ENCODE results near the gene GALNT16.

The GALNT16 gene

DNA sequence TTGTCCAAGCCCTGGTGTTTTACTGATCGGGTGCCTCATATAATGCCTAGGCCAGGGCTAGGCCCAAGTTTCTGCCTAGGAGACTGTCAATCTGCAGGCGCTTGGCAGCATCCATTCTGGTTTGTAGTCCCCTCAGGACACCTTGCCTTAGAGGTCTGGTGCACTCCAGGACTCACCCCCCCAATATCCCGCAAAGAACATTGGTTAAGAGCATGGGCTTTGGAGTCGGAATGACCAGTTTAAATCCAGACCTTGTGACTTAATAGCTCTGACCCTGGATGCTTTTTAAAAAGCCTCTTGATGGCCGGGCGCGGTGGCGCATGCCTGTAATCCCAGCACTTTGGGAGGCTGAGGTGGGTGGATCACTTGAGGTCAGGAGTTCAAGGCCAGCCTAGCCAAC, 60.0 kb downstream of the GALNT16 start:
- Histone ChIP-seq H3K27me3 (ENCODE audit: insufficient read depth, low read length) (no peaks in the 10 kb centered on the region), H3K4me1 (ENCODE audit: insufficient read depth, low read length) (peaks cover 15% of the 10 kb centered on the region), H3K27ac (ENCODE audit: low read depth, low read length) (no peak overlapping the region), H3K4me3 (ENCODE audit: low read length) (no peak overlapping the region), H3K36me3 (ENCODE audit: insufficient read depth, low read length) (no peaks in the 10 kb centered on the region), H3K9me3 (ENCODE audit: insufficient read depth, low read depth, low read length) (no peaks in the 10 kb centered on the region), H3K9ac (ENCODE audit: low read depth, low read length) (no peak overlapping the region)
- 97% methylated on average over 8 of the region's 8 CpGs for WGBS

DNA sequence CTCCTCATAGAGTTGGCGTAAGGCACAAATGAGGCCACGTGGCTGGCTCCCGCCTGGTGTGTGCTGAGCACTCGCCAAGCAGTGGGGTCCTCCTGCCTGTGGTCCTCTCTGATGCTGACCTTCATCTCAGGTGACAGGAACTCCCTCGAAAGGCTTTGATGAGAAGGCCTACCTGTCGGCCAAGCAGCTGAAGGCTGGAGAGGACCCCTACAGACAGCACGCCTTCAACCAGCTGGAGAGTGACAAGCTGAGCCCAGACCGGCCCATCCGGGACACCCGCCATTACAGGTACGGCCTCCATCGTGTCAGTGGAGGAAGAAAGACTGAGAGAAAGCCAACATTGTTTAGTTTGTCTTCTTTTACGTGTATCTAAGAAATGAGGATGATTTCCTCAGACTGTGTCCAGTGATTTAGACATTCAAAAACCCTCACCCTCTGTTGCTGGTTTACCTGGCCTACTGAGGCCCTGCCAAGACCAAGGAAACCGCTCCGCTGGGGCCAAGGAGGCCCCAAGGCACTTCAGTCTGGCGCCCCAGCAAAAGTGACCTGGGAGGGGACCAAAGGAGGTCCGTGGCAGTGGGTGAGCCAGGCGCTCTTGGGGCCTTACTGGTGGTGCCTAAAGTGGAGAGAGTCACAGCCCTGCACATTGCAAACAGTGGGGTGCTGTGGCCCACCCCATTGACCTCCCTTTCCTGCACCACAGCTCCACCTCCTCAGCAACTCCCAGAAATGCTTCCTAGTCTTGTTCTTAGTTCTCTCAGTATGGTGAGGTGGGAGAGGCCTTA, 60.8 kb downstream of the GALNT16 start:
- H3K9ac ChIP-seq (ENCODE audit: low read depth, low read length): no peak overlapping the region

DNA sequence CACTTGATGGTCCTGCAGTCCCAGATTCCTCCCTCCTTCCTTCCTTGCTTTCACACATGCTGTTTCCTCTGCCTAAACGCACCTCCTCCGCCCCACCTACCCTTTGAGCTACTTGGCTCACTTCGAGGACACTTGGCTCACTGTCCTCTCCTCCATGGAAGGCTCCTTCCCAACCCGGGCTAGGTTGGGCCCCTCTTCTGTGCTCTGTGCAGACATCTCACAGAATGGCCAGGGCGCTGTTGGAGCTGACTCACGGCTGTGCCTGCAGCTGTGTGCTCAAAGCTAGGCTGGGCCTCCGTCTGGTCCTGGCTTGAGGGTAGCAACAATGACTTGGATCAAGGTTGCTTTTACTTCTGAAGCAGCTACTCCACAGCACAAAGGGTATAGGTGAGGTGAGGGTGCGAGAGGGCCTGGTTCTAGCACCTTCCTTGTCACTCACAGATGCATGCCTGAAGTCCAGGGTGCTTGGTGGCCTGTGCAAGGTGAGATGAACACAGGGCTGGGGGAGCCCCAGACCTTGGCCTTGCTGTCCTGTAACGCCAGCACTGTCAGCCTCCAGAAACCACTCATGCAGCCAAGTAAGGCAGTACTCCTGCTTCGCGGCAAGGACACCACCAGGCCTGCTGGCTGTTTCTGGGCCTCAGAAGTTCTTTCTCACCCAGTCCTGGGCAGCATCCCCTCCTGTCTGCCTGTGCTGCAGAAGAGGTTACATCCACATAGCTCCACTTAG, 61.8 kb downstream of the GALNT16 start:
- Histone ChIP-seq H3K36me3 (ENCODE audit: insufficient read depth, low read length) (no peaks in the 10 kb centered on the region), H3K27me3 (ENCODE audit: insufficient read depth, low read length) (no peaks in the 10 kb centered on the region), H3K27ac (ENCODE audit: low read depth, low read length) (no peak overlapping the region), H3K9me3 (ENCODE audit: insufficient read depth, low read depth, low read length) (no peaks in the 10 kb centered on the region), H3K9ac (ENCODE audit: low read depth, low read length) (no peak overlapping the region), H3K4me3 (ENCODE audit: low read length) (no peak overlapping the region), H3K4me1 (ENCODE audit: insufficient read depth, low read length) (peaks cover 14% of the 10 kb centered on the region)
- 91% methylated on average over 11 of the region's 11 CpGs for WGBS

More for the DNA sequence above, 60.8 kb downstream of the GALNT16 start:
- no peaks in the 10 kb centered on the region for H3K27me3 ChIP-seq (ENCODE audit: insufficient read depth, low read length)
- no peaks in the 10 kb centered on the region for H3K36me3 ChIP-seq (ENCODE audit: insufficient read depth, low read length)
- H3K27ac ChIP-seq (ENCODE audit: low read depth, low read length): no peak overlapping the region
- no peaks in the 10 kb centered on the region for H3K9me3 ChIP-seq (ENCODE audit: insufficient read depth, low read depth, low read length)
- H3K4me1 ChIP-seq (ENCODE audit: insufficient read depth, low read length): peaks cover 15% of the 10 kb centered on the region
- 95% methylated on average over 18 of the region's 18 CpGs for WGBS
- no peak overlapping the region for H3K4me3 ChIP-seq (ENCODE audit: low read length)

DNA sequence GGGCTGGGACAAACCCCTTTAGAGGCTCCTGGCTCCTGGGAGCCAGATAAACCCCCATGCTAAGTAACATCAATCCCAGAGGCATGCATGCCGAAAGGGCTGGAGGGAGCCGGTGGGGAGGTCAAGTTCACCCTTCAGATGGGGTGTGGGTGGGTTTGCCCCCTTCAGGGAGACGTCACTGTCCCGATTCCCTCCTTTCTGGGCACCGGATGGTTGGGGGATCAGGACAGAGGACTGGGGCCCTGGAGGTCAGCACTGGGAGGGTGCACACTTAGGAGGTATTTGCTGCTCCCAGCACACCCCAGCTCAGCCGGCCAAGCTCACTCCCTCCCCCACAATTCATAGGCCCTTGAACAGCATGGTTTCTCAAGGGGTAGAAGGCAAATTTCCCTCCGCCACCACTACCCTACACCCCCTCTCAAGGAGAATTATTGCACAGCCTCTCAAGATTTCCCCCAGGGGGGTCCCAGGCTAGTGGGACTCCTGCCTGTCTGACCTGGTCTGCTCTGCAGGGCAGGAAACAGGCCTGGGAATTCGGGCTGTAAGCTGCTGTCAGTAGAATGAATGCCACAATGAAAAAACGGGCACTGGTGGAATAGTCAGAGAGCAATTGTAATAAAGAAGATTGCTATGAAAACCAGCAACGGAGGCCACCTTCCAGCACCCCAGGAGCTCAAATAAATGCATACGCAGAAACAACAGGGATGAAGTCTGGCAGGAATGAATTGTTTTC, 63.5 kb downstream of the GALNT16 start:
- 61% methylated on average over 10 of the region's 11 CpGs for WGBS
- Histone ChIP-seq H3K4me1 (ENCODE audit: insufficient read depth, low read length) (peaks cover 11% of the 10 kb centered on the region), H3K9ac (ENCODE audit: low read depth, low read length) (0 out of 2 replicates have a peak overlapping the region, but pooled peaks have one; percentile 45), H3K4me3 (ENCODE audit: low read length) (no peak overlapping the region), H3K27ac (ENCODE audit: low read depth, low read length) (0 out of 2 replicates have a peak overlapping the region, but pooled peaks have one; percentile 30), H3K27me3 (ENCODE audit: insufficient read depth, low read length) (no peaks in the 10 kb centered on the region), H3K36me3 (ENCODE audit: insufficient read depth, low read length) (no peaks in the 10 kb centered on the region), H3K9me3 (ENCODE audit: insufficient read depth, low read depth, low read length) (no peaks in the 10 kb centered on the region)

DNA sequence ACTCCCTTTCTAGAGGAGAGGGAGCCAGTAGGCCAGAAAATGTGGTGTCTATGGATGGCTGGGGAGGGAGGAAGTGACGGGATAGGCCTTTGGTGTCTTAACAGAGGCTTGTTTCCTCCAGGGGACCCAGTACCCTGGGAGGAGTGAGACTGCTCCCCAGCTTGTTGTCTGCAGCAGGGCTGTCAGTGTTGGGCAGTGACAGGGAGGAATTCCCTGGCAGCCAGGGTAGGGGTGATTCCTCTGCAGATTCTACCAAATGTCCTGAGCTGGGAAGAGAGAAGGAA, 64.0 kb downstream of the GALNT16 start:
- 0 out of 2 replicates have a peak overlapping the region, but pooled peaks have one; percentile 30 for H3K27ac ChIP-seq (ENCODE audit: low read depth, low read length)
- peaks cover 11% of the 10 kb centered on the region for H3K4me1 ChIP-seq (ENCODE audit: insufficient read depth, low read length)
- no peaks in the 10 kb centered on the region for H3K9me3 ChIP-seq (ENCODE audit: insufficient read depth, low read depth, low read length)
- 66% methylated on average over 1 of the region's 1 CpG for WGBS
- no peaks in the 10 kb centered on the region for H3K36me3 ChIP-seq (ENCODE audit: insufficient read depth, low read length)
- H3K27me3 ChIP-seq (ENCODE audit: insufficient read depth, low read length): no peaks in the 10 kb centered on the region
- H3K4me3 ChIP-seq (ENCODE audit: low read length): no peak overlapping the region
- H3K9ac ChIP-seq (ENCODE audit: low read depth, low read length): peak overlapping the region; percentile 45; the same call in 1 of the 2 replicates

DNA sequence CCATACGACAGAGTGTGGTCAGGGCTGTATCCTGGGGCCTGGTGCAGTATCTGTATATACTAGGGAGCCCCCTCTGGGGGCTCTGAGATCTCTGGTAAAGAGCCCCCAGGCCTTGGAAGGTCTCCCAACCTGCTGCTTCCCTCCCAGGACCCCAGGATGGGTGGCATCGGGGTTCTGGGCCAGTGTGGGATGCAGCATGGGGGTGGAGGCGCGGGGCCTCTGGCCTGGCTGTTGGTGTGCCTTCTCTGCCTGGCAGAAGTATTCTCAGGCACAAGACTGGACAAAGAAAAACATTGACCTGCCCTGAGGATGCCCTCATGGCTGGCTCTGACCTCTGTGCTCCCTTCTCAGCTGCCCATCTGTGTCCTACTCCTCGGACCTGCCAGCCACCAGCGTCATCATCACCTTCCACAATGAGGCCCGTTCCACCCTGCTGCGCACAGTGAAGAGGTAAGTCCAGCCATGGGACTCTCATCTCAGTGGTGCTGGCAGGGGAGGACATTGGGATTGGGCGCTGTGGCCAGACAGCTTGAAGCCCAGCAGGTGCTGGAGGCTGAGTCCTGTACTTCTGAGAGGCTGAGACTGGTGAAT, 64.5 kb downstream of the GALNT16 start:
- H3K4me3 ChIP-seq (ENCODE audit: low read length): no peak overlapping the region
- 94% methylated on average over 9 of the region's 9 CpGs for WGBS
- H3K27ac ChIP-seq (ENCODE audit: low read depth, low read length): no peak overlapping the region
- no peaks in the 10 kb centered on the region for H3K9me3 ChIP-seq (ENCODE audit: insufficient read depth, low read depth, low read length)
- H3K36me3 ChIP-seq (ENCODE audit: insufficient read depth, low read length): no peaks in the 10 kb centered on the region
- no peak overlapping the region for H3K9ac ChIP-seq (ENCODE audit: low read depth, low read length)
- H3K4me1 ChIP-seq (ENCODE audit: insufficient read depth, low read length): peaks cover 11% of the 10 kb centered on the region
- H3K27me3 ChIP-seq (ENCODE audit: insufficient read depth, low read length): no peaks in the 10 kb centered on the region

DNA sequence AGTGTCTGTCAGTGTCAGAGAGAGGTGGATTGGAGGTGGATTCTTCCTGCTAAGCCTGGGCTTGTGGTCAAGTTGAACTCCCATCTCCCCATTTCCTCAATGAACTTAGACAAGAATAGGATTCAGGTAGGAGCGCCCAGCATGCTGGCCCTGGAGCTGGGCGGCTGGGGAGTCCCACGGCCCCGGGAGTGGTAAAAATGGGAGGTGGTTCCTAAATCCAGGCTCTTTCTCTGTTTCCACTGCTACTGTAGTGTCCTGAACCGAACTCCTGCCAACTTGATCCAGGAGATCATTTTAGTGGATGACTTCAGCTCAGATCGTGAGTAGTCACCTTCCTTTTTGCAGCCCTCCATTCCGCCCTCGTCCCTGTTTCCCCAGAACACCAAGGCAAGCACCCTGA, 65.1 kb downstream of the GALNT16 start:
- Histone ChIP-seq H3K4me3 (ENCODE audit: low read length) (no peak overlapping the region), H3K27me3 (ENCODE audit: insufficient read depth, low read length) (no peaks in the 10 kb centered on the region), H3K4me1 (ENCODE audit: insufficient read depth, low read length) (peaks cover 11% of the 10 kb centered on the region), H3K36me3 (ENCODE audit: insufficient read depth, low read length) (no peaks in the 10 kb centered on the region), H3K9ac (ENCODE audit: low read depth, low read length) (no peak overlapping the region), H3K9me3 (ENCODE audit: insufficient read depth, low read depth, low read length) (no peaks in the 10 kb centered on the region), H3K27ac (ENCODE audit: low read depth, low read length) (no peak overlapping the region)
- WGBS: 94% methylated on average over 8 of the region's 8 CpGs

DNA sequence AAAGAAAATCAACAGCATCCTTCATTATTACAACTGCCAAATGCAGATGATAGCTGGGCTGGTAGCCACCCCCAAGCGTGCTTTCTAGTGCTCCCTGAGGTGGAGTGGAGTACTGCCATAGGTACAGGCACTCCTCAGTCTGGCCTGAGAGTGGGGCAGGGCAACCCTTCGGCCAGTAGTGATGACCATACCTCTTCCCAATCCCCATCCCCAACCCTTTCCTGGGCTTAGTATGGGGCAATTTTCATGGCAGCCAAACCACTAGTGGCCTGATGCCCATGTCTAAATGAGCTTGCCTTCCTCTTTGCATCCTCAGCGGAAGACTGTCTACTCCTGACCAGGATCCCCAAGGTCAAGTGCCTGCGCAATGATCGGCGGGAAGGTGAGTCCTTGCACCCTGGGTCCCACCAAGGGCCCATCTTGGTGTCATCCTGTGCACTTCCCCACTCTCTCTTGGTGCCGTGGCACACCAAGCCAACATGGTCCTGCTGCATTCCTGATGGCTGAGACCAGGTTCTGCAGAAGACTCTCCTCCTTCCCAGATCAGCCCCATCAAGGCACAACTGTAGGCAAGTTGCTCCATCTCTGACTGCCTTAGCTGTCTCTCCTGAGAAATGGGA, 65.8 kb downstream of the GALNT16 start:
- H3K27me3 ChIP-seq (ENCODE audit: insufficient read depth, low read length): no peaks in the 10 kb centered on the region
- no peak overlapping the region for H3K9ac ChIP-seq (ENCODE audit: low read depth, low read length)
- no peak overlapping the region for H3K4me3 ChIP-seq (ENCODE audit: low read length)
- WGBS: 92% methylated on average over 7 of the region's 7 CpGs
- H3K4me1 ChIP-seq (ENCODE audit: insufficient read depth, low read length): peaks cover 11% of the 10 kb centered on the region
- no peaks in the 10 kb centered on the region for H3K9me3 ChIP-seq (ENCODE audit: insufficient read depth, low read depth, low read length)
- H3K36me3 ChIP-seq (ENCODE audit: insufficient read depth, low read length): no peaks in the 10 kb centered on the region
- no peak overlapping the region for H3K27ac ChIP-seq (ENCODE audit: low read depth, low read length)

DNA sequence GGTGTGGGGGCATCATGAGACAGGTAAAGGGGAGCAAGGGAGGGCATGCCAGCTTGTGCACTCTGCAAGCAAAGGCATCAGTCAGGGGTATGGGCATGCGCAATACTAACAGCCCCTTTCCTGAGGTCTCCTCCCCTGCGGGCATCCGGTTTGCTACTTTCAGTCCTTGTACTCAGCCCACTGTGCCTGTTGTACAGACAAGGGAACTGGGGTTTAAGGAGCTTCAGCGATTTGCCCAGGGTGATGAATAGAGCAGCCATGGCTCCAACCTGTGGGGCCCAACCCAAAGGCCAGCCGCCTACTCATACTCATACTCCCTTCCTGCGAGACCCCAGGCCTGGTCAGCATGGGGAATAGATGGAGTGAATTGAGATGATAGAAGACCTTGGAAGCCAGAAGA, 66.7 kb downstream of the GALNT16 start:
- peaks cover 11% of the 10 kb centered on the region for H3K4me1 ChIP-seq (ENCODE audit: insufficient read depth, low read length)
- no peak overlapping the region for H3K27ac ChIP-seq (ENCODE audit: low read depth, low read length)
- no peaks in the 10 kb centered on the region for H3K27me3 ChIP-seq (ENCODE audit: insufficient read depth, low read length)
- 85% methylated on average over 5 of the region's 6 CpGs for WGBS
- no peaks in the 10 kb centered on the region for H3K9me3 ChIP-seq (ENCODE audit: insufficient read depth, low read depth, low read length)
- H3K4me3 ChIP-seq (ENCODE audit: low read length): no peak overlapping the region
- no peaks in the 10 kb centered on the region for H3K36me3 ChIP-seq (ENCODE audit: insufficient read depth, low read length)
- no peak overlapping the region for H3K9ac ChIP-seq (ENCODE audit: low read depth, low read length)

DNA sequence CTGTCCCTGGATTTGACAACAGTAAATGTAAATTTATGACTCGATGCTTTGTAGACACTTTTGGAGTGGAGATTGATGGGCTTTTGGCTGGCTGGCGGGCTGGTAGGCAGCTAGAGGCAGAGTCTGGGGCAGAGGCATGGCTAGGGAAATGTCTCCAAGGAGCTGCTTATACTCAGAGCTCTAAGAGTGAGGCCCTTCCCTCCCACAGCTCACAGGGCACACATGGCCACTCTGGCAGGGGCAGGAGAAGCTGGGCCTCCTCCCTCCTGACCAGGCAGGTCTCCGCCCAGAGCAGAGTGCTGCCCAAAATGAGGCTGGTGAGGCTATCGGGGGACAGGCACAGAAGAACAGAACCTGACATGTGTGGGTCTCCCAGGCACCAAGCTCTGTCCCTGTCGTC, 67.5 kb downstream of the GALNT16 start:
- H3K9me3 ChIP-seq (ENCODE audit: insufficient read depth, low read depth, low read length): no peaks in the 10 kb centered on the region
- no peak overlapping the region for H3K27ac ChIP-seq (ENCODE audit: low read depth, low read length)
- peaks cover 11% of the 10 kb centered on the region for H3K4me1 ChIP-seq (ENCODE audit: insufficient read depth, low read length)
- WGBS: 83% methylated on average over 5 of the region's 5 CpGs
- no peaks in the 10 kb centered on the region for H3K36me3 ChIP-seq (ENCODE audit: insufficient read depth, low read length)
- H3K4me3 ChIP-seq (ENCODE audit: low read length): no peak overlapping the region
- no peak overlapping the region for H3K9ac ChIP-seq (ENCODE audit: low read depth, low read length)
- H3K27me3 ChIP-seq (ENCODE audit: insufficient read depth, low read length): no peaks in the 10 kb centered on the region

Measured in HUES64 (cell line).